ENCODE measurements around the gene FAM171A1. TPM values are rescaled to one million over a fixed set of nuclear protein-coding genes. Genes with fewer than 3 reads are reported as not detected.

The FAM171A1 gene
- total and polyA plus RNA-seq, 2 donors = 4.2 to 5.4 TPM

GRCh38 chr10:15267496-15267895, 103.6 kb downstream of the FAM171A1 start:
- no peak overlapping the region for H3K27ac ChIP-seq (ENCODE audit: low read depth in 1 of 2, low read length in 1 of 2)
- H3K4me3 ChIP-seq (ENCODE audit: low read length in 2 of 2) = no peak overlapping the region
- H3K4me1 ChIP-seq (ENCODE audit: control insufficient read depth in 2 of 2, insufficient read depth in 2 of 2, low read length in 2 of 2) = no peaks in the 10 kb centered on the region
- H3K9me3 ChIP-seq (ENCODE audit: control insufficient read depth in 2 of 2, insufficient read depth in 1 of 2, low read length in 1 of 2) = peaks cover 0 to 4% of the 10 kb centered on the region in 2 donors
- H3K27me3 ChIP-seq (ENCODE audit: control insufficient read depth in 2 of 2, insufficient read depth in 1 of 2, low read length in 1 of 2) = no peaks in the 10 kb centered on the region
- 88% methylated on average over 10 of the region's 10 CpGs for WGBS
- H3K36me3 ChIP-seq (ENCODE audit: control insufficient read depth in 2 of 2, insufficient read depth in 2 of 2, low read length in 1 of 2) = no peaks in the 10 kb centered on the region
- DNase-seq (ENCODE audit: low read depth in 6 of 9, low spot score in 9 of 9) = no peak

- WGBS = 97% methylated on average over 5 of the region's 5 CpGs
- Histone ChIP-seq H3K4me3 (ENCODE audit: low read length in 2 of 2) (no peak overlapping the region), H3K36me3 (ENCODE audit: control insufficient read depth in 2 of 2, insufficient read depth in 2 of 2, low read length in 1 of 2) (no peaks in the 10 kb centered on the region), H3K27me3 (ENCODE audit: control insufficient read depth in 2 of 2, insufficient read depth in 1 of 2, low read length in 1 of 2) (no peaks in the 10 kb centered on the region), H3K9me3 (ENCODE audit: control insufficient read depth in 2 of 2, insufficient read depth in 1 of 2, low read length in 1 of 2) (peaks cover 0 to 4% of the 10 kb centered on the region in 2 donors), H3K4me1 (ENCODE audit: control insufficient read depth in 2 of 2, insufficient read depth in 2 of 2, low read length in 2 of 2) (no peaks in the 10 kb centered on the region), H3K27ac (ENCODE audit: low read depth in 1 of 2, low read length in 1 of 2) (no peak overlapping the region)
- no peak for DNase-seq (ENCODE audit: low read depth in 6 of 9, low spot score in 9 of 9)
Observed at GRCh38 chr10:15266117-15266516, 105.0 kb downstream of the FAM171A1 start.

GRCh38 chr10:15265558-15265957, 105.5 kb downstream of the FAM171A1 start:
- Histone ChIP-seq H3K27me3 (ENCODE audit: control insufficient read depth in 2 of 2, insufficient read depth in 1 of 2, low read length in 1 of 2) (no peaks in the 10 kb centered on the region), H3K36me3 (ENCODE audit: control insufficient read depth in 2 of 2, insufficient read depth in 2 of 2, low read length in 1 of 2) (no peaks in the 10 kb centered on the region), H3K4me1 (ENCODE audit: control insufficient read depth in 2 of 2, insufficient read depth in 2 of 2, low read length in 2 of 2) (no peaks in the 10 kb centered on the region), H3K9me3 (ENCODE audit: control insufficient read depth in 2 of 2, insufficient read depth in 1 of 2, low read length in 1 of 2) (peaks cover 0 to 4% of the 10 kb centered on the region in 2 donors), H3K4me3 (ENCODE audit: low read length in 2 of 2) (no peak overlapping the region), H3K27ac (ENCODE audit: low read depth in 1 of 2, low read length in 1 of 2) (no peak overlapping the region)
- DNase-seq (ENCODE audit: low read depth in 6 of 9, low spot score in 9 of 9) = no peak
- WGBS = 99% methylated on average over 2 of the region's 2 CpGs

- DNase-seq (ENCODE audit: low read depth in 6 of 9, low spot score in 9 of 9) = no peak
Observed at GRCh38 chr10:15265056-15265455, 106.0 kb downstream of the FAM171A1 start.

GRCh38 chr10:15263657-15264323, 107.3 kb downstream of the FAM171A1 start:
- Histone ChIP-seq H3K27me3 (ENCODE audit: control insufficient read depth in 2 of 2, insufficient read depth in 1 of 2, low read length in 1 of 2) (no peaks in the 10 kb centered on the region), H3K36me3 (ENCODE audit: control insufficient read depth in 2 of 2, insufficient read depth in 2 of 2, low read length in 1 of 2) (no peaks in the 10 kb centered on the region), H3K27ac (ENCODE audit: low read depth in 1 of 2, low read length in 1 of 2) (no peak overlapping the region), H3K9me3 (ENCODE audit: control insufficient read depth in 2 of 2, insufficient read depth in 1 of 2, low read length in 1 of 2) (no peaks in the 10 kb centered on the region), H3K4me1 (ENCODE audit: control insufficient read depth in 2 of 2, insufficient read depth in 2 of 2, low read length in 2 of 2) (no peaks in the 10 kb centered on the region), H3K4me3 (ENCODE audit: low read length in 2 of 2) (no peak overlapping the region)
- no peak for DNase-seq (ENCODE audit: low read depth in 6 of 9, low spot score in 9 of 9)
- WGBS = over 99% methylated on average over 8 of the region's 8 CpGs

More at GRCh38 chr10:15265056-15265455, 106.0 kb downstream of the FAM171A1 start:
- Histone ChIP-seq H3K27me3 (ENCODE audit: control insufficient read depth in 2 of 2, insufficient read depth in 1 of 2, low read length in 1 of 2) (no peaks in the 10 kb centered on the region), H3K4me3 (ENCODE audit: low read length in 2 of 2) (no peak overlapping the region), H3K9me3 (ENCODE audit: control insufficient read depth in 2 of 2, insufficient read depth in 1 of 2, low read length in 1 of 2) (peaks cover 0 to 1% of the 10 kb centered on the region in 2 donors), H3K36me3 (ENCODE audit: control insufficient read depth in 2 of 2, insufficient read depth in 2 of 2, low read length in 1 of 2) (no peaks in the 10 kb centered on the region), H3K27ac (ENCODE audit: low read depth in 1 of 2, low read length in 1 of 2) (no peak overlapping the region), H3K4me1 (ENCODE audit: control insufficient read depth in 2 of 2, insufficient read depth in 2 of 2, low read length in 2 of 2) (no peaks in the 10 kb centered on the region)
- 94% methylated on average over 7 of the region's 7 CpGs for WGBS

- Histone ChIP-seq H3K4me3 (ENCODE audit: low read length in 2 of 2) (no peak overlapping the region), H3K36me3 (ENCODE audit: control insufficient read depth in 2 of 2, insufficient read depth in 2 of 2, low read length in 1 of 2) (no peaks in the 10 kb centered on the region), H3K4me1 (ENCODE audit: control insufficient read depth in 2 of 2, insufficient read depth in 2 of 2, low read length in 2 of 2) (no peaks in the 10 kb centered on the region), H3K9me3 (ENCODE audit: control insufficient read depth in 2 of 2, insufficient read depth in 1 of 2, low read length in 1 of 2) (no peaks in the 10 kb centered on the region), H3K27me3 (ENCODE audit: control insufficient read depth in 2 of 2, insufficient read depth in 1 of 2, low read length in 1 of 2) (no peaks in the 10 kb centered on the region), H3K27ac (ENCODE audit: low read depth in 1 of 2, low read length in 1 of 2) (no peak overlapping the region)
- WGBS = 63% methylated on average over 10 of the region's 10 CpGs
- DNase-seq (ENCODE audit: low read depth in 6 of 9, low spot score in 9 of 9) = no peak
Observed at GRCh38 chr10:15262036-15262713, 108.9 kb downstream of the FAM171A1 start.

GRCh38 chr10:15259136-15259535, 112.0 kb downstream of the FAM171A1 start:
- H3K27ac ChIP-seq (ENCODE audit: low read depth in 1 of 2, low read length in 1 of 2) = no peak overlapping the region
- no peak overlapping the region for H3K4me3 ChIP-seq (ENCODE audit: low read length in 2 of 2)
- DNase-seq (ENCODE audit: low read depth in 6 of 9, low spot score in 9 of 9) = no peak
- peaks cover 11 to 13% of the 10 kb centered on the region in 2 donors for H3K4me1 ChIP-seq (ENCODE audit: control insufficient read depth in 2 of 2, insufficient read depth in 2 of 2, low read length in 2 of 2)
- no peaks in the 10 kb centered on the region for H3K36me3 ChIP-seq (ENCODE audit: control insufficient read depth in 2 of 2, insufficient read depth in 2 of 2, low read length in 1 of 2)
- 95% methylated on average over 2 of the region's 2 CpGs for WGBS
- no peaks in the 10 kb centered on the region for H3K27me3 ChIP-seq (ENCODE audit: control insufficient read depth in 2 of 2, insufficient read depth in 1 of 2, low read length in 1 of 2)
- no peaks in the 10 kb centered on the region for H3K9me3 ChIP-seq (ENCODE audit: control insufficient read depth in 2 of 2, insufficient read depth in 1 of 2, low read length in 1 of 2)

- H3K4me1 ChIP-seq (ENCODE audit: control insufficient read depth in 2 of 2, insufficient read depth in 2 of 2, low read length in 2 of 2) = peaks cover 18 to 19% of the 10 kb centered on the region in 2 donors
- no peaks in the 10 kb centered on the region for H3K36me3 ChIP-seq (ENCODE audit: control insufficient read depth in 2 of 2, insufficient read depth in 2 of 2, low read length in 1 of 2)
- 92% methylated on average over 6 of the region's 6 CpGs for WGBS
- no peak overlapping the region for H3K27ac ChIP-seq (ENCODE audit: low read depth in 1 of 2, low read length in 1 of 2)
- DNase-seq (ENCODE audit: low read depth in 6 of 9, low spot score in 9 of 9) = no peak
- no peaks in the 10 kb centered on the region for H3K27me3 ChIP-seq (ENCODE audit: control insufficient read depth in 2 of 2, insufficient read depth in 1 of 2, low read length in 1 of 2)
- no peaks in the 10 kb centered on the region for H3K9me3 ChIP-seq (ENCODE audit: control insufficient read depth in 2 of 2, insufficient read depth in 1 of 2, low read length in 1 of 2)
- H3K4me3 ChIP-seq (ENCODE audit: low read length in 2 of 2) = no peak overlapping the region
Observed at GRCh38 chr10:15258255-15258654, 112.8 kb downstream of the FAM171A1 start.

GRCh38 chr10:15255961-15256360, 115.1 kb downstream of the FAM171A1 start:
- no peak overlapping the region for H3K4me3 ChIP-seq (ENCODE audit: low read length in 2 of 2)
- peaks cover 18 to 19% of the 10 kb centered on the region in 2 donors for H3K4me1 ChIP-seq (ENCODE audit: control insufficient read depth in 2 of 2, insufficient read depth in 2 of 2, low read length in 2 of 2)
- H3K27ac ChIP-seq (ENCODE audit: low read depth in 1 of 2, low read length in 1 of 2) = no peak overlapping the region
- no peaks in the 10 kb centered on the region for H3K27me3 ChIP-seq (ENCODE audit: control insufficient read depth in 2 of 2, insufficient read depth in 1 of 2, low read length in 1 of 2)
- H3K9me3 ChIP-seq (ENCODE audit: control insufficient read depth in 2 of 2, insufficient read depth in 1 of 2, low read length in 1 of 2) = no peaks in the 10 kb centered on the region
- DNase-seq (ENCODE audit: low read depth in 6 of 9, low spot score in 9 of 9) = no peak
- no peaks in the 10 kb centered on the region for H3K36me3 ChIP-seq (ENCODE audit: control insufficient read depth in 2 of 2, insufficient read depth in 2 of 2, low read length in 1 of 2)
- WGBS = 51% methylated on average over 6 of the region's 6 CpGs

All from thymus (tissue), 11 donors.